ENCODE results near the gene PLEKHH2. TPM values are rescaled to one million over a fixed set of nuclear protein-coding genes. Genes with fewer than 3 reads are reported as not detected.

Gene PLEKHH2
- total and polyA plus RNA-seq, 11 donors: 0.10 to 6.5 (median 1.2) TPM

DNA sequence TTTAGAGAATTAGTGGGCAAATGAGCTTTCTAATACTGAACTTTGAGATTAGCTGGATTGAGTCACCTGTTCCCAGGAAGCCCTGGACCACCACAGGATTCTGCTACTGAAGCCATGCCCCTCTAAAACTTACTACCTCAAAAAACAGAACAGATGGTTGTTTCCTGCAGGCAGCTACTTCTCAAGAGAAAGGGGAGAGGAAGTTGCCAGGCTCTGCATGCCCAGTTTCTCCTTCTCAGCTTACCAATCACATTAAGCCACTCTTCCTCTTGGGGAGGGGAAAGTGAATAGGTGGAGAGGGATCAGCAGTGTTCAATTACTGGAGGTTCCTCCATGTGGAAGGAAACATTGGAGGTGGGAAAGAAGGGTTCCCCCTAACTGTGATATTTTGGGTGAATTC lies 64.1 kb downstream of the PLEKHH2 start:
- Histone ChIP-seq H3K4me1 (peaks cover 0 to 10% (median 0%) of the 10 kb centered on the region in 12 donors), H3K27me3 (peaks cover 0 to 8% (median 0%) of the 10 kb centered on the region in 9 donors), H3K27ac (no peak overlapping the region), H3K4me3 (no peak overlapping the region), H3K9me3 (no peaks in the 10 kb centered on the region), H3K36me3 (peaks cover 0 to 2% (median 0%) of the 10 kb centered on the region in 9 donors)
- DNase-seq: no peak
- no peak for TF ChIP-seq POLR2A (IDR thresholded peaks at IDR 0.05)
- TF ChIP-seq, protein P1, sequence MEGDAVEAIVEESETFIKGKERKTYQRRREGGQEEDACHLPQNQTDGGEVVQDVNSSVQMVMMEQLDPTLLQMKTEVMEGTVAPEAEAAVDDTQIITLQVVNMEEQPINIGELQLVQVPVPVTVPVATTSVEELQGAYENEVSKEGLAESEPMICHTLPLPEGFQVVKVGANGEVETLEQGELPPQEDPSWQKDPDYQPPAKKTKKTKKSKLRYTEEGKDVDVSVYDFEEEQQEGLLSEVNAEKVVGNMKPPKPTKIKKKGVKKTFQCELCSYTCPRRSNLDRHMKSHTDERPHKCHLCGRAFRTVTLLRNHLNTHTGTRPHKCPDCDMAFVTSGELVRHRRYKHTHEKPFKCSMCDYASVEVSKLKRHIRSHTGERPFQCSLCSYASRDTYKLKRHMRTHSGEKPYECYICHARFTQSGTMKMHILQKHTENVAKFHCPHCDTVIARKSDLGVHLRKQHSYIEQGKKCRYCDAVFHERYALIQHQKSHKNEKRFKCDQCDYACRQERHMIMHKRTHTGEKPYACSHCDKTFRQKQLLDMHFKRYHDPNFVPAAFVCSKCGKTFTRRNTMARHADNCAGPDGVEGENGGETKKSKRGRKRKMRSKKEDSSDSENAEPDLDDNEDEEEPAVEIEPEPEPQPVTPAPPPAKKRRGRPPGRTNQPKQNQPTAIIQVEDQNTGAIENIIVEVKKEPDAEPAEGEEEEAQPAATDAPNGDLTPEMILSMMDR (IDR thresholded peaks at IDR 0.05): no peak
- intact Hi-C loops (cut with DNase I): no loop called here
- ATAC-seq: no peak

DNA sequence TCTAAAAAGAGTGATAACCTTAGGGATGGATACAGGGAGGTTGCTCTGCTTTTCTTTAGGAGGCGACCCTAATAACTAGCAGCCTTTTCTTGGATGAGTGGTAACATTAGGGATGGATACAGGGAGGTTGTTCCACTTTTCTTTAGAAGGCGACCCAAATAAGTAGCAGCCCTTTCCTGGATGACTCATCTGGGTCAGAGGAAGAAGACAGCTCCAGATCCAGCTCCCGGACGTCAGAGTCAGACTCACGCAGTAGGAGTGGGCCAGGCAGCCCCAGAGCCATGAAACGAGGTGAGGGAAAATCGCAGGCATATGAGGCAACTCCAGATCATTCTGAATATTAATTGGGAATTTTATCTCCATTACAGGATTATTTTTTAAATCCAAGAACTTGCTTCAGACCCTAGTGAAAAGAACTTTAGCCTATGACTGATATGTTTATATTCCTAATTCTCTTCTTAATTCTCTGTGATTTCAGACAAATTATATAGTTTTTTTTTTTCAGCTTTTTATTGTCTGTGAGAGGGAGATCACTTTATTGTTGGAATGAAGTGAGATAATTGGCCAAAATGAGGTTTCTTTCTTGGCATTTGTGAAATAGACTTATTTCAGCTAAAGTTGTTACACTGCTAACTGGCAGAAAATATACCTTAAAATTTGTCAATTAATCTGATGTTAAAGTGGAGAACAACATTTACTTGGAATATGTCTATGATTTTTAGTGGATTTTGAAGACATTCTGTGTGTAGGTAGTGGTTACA lies 70.4 kb downstream of the PLEKHH2 start:
- Histone ChIP-seq H3K27me3 (peaks cover 0 to 8% (median 0%) of the 10 kb centered on the region in 9 donors), H3K4me1 (no peaks in the 10 kb centered on the region), H3K36me3 (peaks cover 0 to 23% (median 0%) of the 10 kb centered on the region in 9 donors), H3K27ac (peak overlapping the region in 8 of 12 donors; percentile 0 to 52 (median 36)), H3K4me3 (no peak overlapping the region), H3K9me3 (no peaks in the 10 kb centered on the region)
- peak; percentile 76 to 99 (median 92) for ATAC-seq
- no peak for TF ChIP-seq POLR2A (IDR thresholded peaks at IDR 0.05)
- TF ChIP-seq, protein P1 (IDR thresholded peaks at IDR 0.05): no peak
- intact Hi-C loops (cut with DNase I): no loop called here
- DNase-seq: peak; percentile 49 to 75 (median 60)
- WGBS, 4 donors: 37 to 59% (median 52%) methylated on average over 7 of the region's 7 CpGs

DNA sequence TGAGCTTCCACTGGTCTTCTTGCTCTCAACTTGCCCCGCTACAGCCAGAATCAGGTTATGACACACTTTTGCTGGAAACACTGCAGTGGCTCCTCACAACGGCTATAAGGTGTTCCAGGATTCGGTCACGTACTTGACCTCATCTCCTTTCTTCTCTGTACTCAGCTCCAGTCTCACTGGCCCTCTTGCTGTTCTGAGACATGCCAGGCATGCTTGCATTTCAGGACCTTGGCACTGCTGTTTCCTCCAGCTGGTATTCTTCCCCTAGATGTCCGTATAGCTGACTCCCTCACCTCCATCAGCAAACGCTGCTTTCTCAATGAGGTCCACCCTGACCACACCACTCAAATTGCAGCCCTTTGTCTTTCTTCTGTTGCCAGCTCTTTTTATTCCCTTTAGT lies 71.1 kb downstream of the PLEKHH2 start:
- no peak overlapping the region for H3K4me3 ChIP-seq
- no peaks in the 10 kb centered on the region for H3K9me3 ChIP-seq
- DNase-seq (no peak), ATAC-seq (no peak)
- TF ChIP-seq, protein P1 (IDR thresholded peaks at IDR 0.05): no peak
- no peak for TF ChIP-seq POLR2A (IDR thresholded peaks at IDR 0.05)
- intact Hi-C loops (cut with DNase I): no loop called here
- H3K27me3 ChIP-seq: peaks cover 0 to 3% (median 0%) of the 10 kb centered on the region in 9 donors
- H3K27ac ChIP-seq: peak overlapping the region in 3 of 12 donors; percentile 0 to 33 (median 17)
- peaks cover 0 to 31% (median 0%) of the 10 kb centered on the region in 9 donors for H3K36me3 ChIP-seq
- 85 to 87% (median 86%) methylated on average over 6 of the region's 6 CpGs for WGBS, 4 donors
- H3K4me1 ChIP-seq: no peaks in the 10 kb centered on the region

DNA sequence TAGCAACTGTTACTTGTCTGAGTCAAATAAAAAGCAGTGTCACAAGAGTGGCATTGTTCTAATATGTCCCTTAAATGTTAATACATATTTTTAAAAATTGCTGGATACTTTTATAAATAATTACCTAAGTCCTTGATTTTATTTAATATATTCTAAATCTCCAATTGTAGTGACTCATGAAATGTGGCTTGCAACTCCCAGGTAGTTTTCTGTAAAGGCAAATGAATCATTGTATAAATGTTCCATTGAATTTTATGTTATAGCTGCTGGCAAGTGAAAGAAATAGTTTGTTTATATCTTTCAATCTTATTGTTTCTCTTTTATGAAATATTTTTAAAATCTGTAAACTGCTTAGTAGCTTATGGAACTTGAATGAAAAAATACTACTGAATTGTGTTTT lies 71.8 kb downstream of the PLEKHH2 start:
- Histone ChIP-seq H3K27me3 (peaks cover 0 to 3% (median 0%) of the 10 kb centered on the region in 9 donors), H3K27ac (no peak overlapping the region), H3K4me1 (peaks cover 0 to 1% (median 0%) of the 10 kb centered on the region in 12 donors), H3K4me3 (no peak overlapping the region), H3K9me3 (no peaks in the 10 kb centered on the region), H3K36me3 (peaks cover 0 to 33% (median 0%) of the 10 kb centered on the region in 9 donors)
- intact Hi-C loops (cut with DNase I): no loop called here
- ATAC-seq (no peak), DNase-seq (no peak)
- TF ChIP-seq POLR2A (IDR thresholded peaks at IDR 0.05): no peak
- TF ChIP-seq, protein P1 (IDR thresholded peaks at IDR 0.05): no peak
